GM23338 (cell line): ENCODE data around the gene FGFR3.

Experiments
- CTCF ChIP-seq, 2 experiments: fragments of 200-600 bp in 1 of 2; sonication (generic) in 1 of 2; conservative IDR thresholded peaks; 2 replicates each; pipeline versions ENCODE4 v1.5.1 to v1.6.1; 2016 to 2017; ENCODE audit warnings: antibody characterized with exemption in 2 of 2, low read depth in 2 of 2, mild to moderate bottlenecking in 2 of 2, moderate library complexity in 1 of 2
- EZH2 ChIP-seq: fragments of 200-600 bp; sonication (generic); IDR thresholded peaks from one replicate; pipeline ENCODE4 v1.8.0; 2017; ENCODE audit warnings: antibody characterized with exemption, mild to moderate bottlenecking, low read depth; ENCODE audit not compliant: unreplicated experiment
- EZH2phosphoT487 ChIP-seq: fragments of 200-600 bp; sonication (generic); IDR thresholded peaks from one replicate; pipeline ENCODE4 v1.8.1; 2018; ENCODE audit warnings: antibody characterized with exemption; ENCODE audit not compliant: unreplicated experiment
- POLR2AphosphoS5 ChIP-seq: IDR thresholded peaks from 2 replicates; pipeline ENCODE4 v1.6.1; 2016; ENCODE audit warnings: antibody characterized with exemption, low read depth

GRCh38 chr4:1753294-1753696 lies 39.8 kb upstream of the FGFR3 start:
- TF ChIP-seq EZH2phosphoT487, result no peak
- no peak for TF ChIP-seq CTCF (conservative IDR thresholded peaks at IDR 0.05; ENCODE audit: low read depth in 2 of 2)
- TF ChIP-seq POLR2AphosphoS5, result no peak
- no peak for TF ChIP-seq EZH2
